ENCODE measurements around the gene BIRC3. TPM values are rescaled to one million over a fixed set of nuclear protein-coding genes. Genes with fewer than 3 reads are reported as not detected.

BIRC3 gene
- total and polyA plus RNA-seq, 2 of the 8 experiments (the other 6 are each of a cell fraction or from before 2014, with no cell fraction given), result 0.08 to 0.20 TPM

- TF ChIP-seq SRF (IDR thresholded peaks at IDR 0.05; ENCODE audit: low read depth, low read length), result no peak
- no peak for TF ChIP-seq BRCA1 (IDR thresholded peaks at IDR 0.05; ENCODE audit: low read depth, low read length)
- no peak for TF ChIP-seq SIN3A (conservative IDR thresholded peaks at IDR 0.05 in 1 of 2, IDR thresholded peaks at IDR 0.05 in 1 of 2; ENCODE audit: low read depth in 1 of 2, low read length in 2 of 2)
- no peak for TF ChIP-seq CBX5 (IDR thresholded peaks at IDR 0.05; ENCODE audit: low read depth, low read length)
- no peak for TF ChIP-seq TAF7 (optimal IDR thresholded peaks at IDR 0.05; ENCODE audit: borderline replicate concordance, low read depth, low read length)
Measured at GRCh38 chr11:102306817-102307726, 10.2 kb upstream of the BIRC3 start (continued).
